Mesenchymal stem cell (in vitro differentiated cells and primary cell): Measurements from ENCODE around the gene BRWD1.
"Not testable (repeated sequence)": the region's sequence is repeated elsewhere in the genome, so short reads cannot be mapped to it uniquely, and the experiment has no call there.

Experiments used
- DNase-seq: peaks from one replicate; pipeline ENCODE4 v3.0.0-alpha.2; 2013
- H2AFZ ChIP-seq: one replicate; pipeline ENCODE4 v1.6.1; 2013; ENCODE audit warnings: low read depth, mild to moderate bottlenecking, control low read depth, inconsistent platforms, low read length, moderate library complexity
- H2AK5ac ChIP-seq: 2 replicates; pipeline ENCODE4 v1.6.1; 2013; ENCODE audit warnings: low read length, moderate library complexity, mild to moderate bottlenecking, inconsistent platforms; ENCODE audit not compliant: severe bottlenecking
- H2BK120ac ChIP-seq: one replicate; pipeline ENCODE4 v1.6.1; 2013; ENCODE audit warnings: low read depth, mild to moderate bottlenecking, inconsistent platforms, low read length, moderate library complexity
- H2BK12ac ChIP-seq, 2 experiments: one replicate each; pipeline ENCODE4 v1.6.1; 2013; ENCODE audit warnings: inconsistent platforms in 2 of 2, low read length in 2 of 2, mild to moderate bottlenecking in 2 of 2, moderate library complexity in 2 of 2, control low read depth in 1 of 2
- H2BK15ac ChIP-seq: one replicate; pipeline ENCODE4 v1.6.1; 2013; ENCODE audit warnings: mild to moderate bottlenecking, low read depth, inconsistent platforms; ENCODE audit not compliant: poor library complexity, severe bottlenecking
- H2BK5ac ChIP-seq: 2 replicates; pipeline ENCODE4 v1.6.1; 2013; ENCODE audit warnings: low read depth, mild to moderate bottlenecking, low read length, control low read depth, inconsistent platforms; ENCODE audit not compliant: poor library complexity, severe bottlenecking
- H3K14ac ChIP-seq, 2 experiments: one replicate each; pipeline ENCODE4 v1.6.1; 2013; ENCODE audit warnings: inconsistent platforms in 2 of 2, low read length in 2 of 2, control low read depth in 1 of 2, mild to moderate bottlenecking in 1 of 2, moderate library complexity in 1 of 2
- H3K18ac ChIP-seq, 2 experiments: one replicate each; pipeline ENCODE4 v1.6.1; 2013; ENCODE audit warnings: inconsistent platforms in 2 of 2, low read length in 2 of 2, control low read depth in 1 of 2, low read depth in 1 of 2, mild to moderate bottlenecking in 1 of 2
- H3K23ac ChIP-seq, 2 experiments: one replicate each; pipeline ENCODE4 v1.6.1; 2013; ENCODE audit warnings: inconsistent platforms in 2 of 2, low read length in 2 of 2, mild to moderate bottlenecking in 2 of 2, moderate library complexity in 2 of 2, control low read depth in 1 of 2
- H3K27ac ChIP-seq: 2 replicates; pipeline ENCODE4 v1.5.1; 2013; ENCODE audit warnings: mild to moderate bottlenecking, moderate library complexity, low read length, control low read depth, inconsistent platforms; ENCODE audit not compliant: poor library complexity, severe bottlenecking
- H3K27me3 ChIP-seq, 2 experiments: 2 replicates each; pipeline versions ENCODE4 v1.6.1 to v1.7.0; 2013; ENCODE audit warnings: low read length in 2 of 2, mild to moderate bottlenecking in 2 of 2, moderate library complexity in 2 of 2, control low read depth in 1 of 2, inconsistent platforms in 1 of 2; ENCODE audit not compliant: control insufficient read depth in 1 of 2, insufficient read depth in 1 of 2
- H3K36me3 ChIP-seq, 2 experiments: 2 replicates each; pipeline versions ENCODE4 v1.6.1 to v1.7.0; 2013; ENCODE audit warnings: low read length in 2 of 2, control low read depth in 1 of 2, inconsistent platforms in 1 of 2, low read depth in 1 of 2, mild to moderate bottlenecking in 1 of 2; ENCODE audit not compliant: insufficient read depth in 2 of 2, control insufficient read depth in 1 of 2
- H3K4ac ChIP-seq, 2 experiments: one replicate each; pipeline ENCODE4 v1.6.1; 2013; ENCODE audit warnings: inconsistent platforms in 2 of 2, low read length in 2 of 2, mild to moderate bottlenecking in 2 of 2, moderate library complexity in 2 of 2, control low read depth in 1 of 2, low read depth in 1 of 2
- H3K4me1 ChIP-seq: 2 replicates; pipeline ENCODE4 v1.6.1; 2013; ENCODE audit warnings: low read depth, low read length, control low read depth; ENCODE audit not compliant: control insufficient read depth, insufficient read depth
- H3K4me2 ChIP-seq: 2 replicates; pipeline ENCODE4 v1.6.1; 2013; ENCODE audit warnings: low read length, mild to moderate bottlenecking, inconsistent platforms; ENCODE audit not compliant: poor library complexity, severe bottlenecking
- H3K4me3 ChIP-seq, 2 experiments: 2 replicates each; pipeline versions ENCODE4 v1.5.1 to v1.7.0; 2013; ENCODE audit warnings: low read length in 2 of 2, mild to moderate bottlenecking in 2 of 2, control low read depth in 1 of 2, low read depth in 1 of 2; ENCODE audit not compliant: insufficient read depth in 1 of 2
- H3K79me1 ChIP-seq: replicated peaks from 2 replicates; pipeline ENCODE4 v1.6.1; 2013; ENCODE audit warnings: mild to moderate bottlenecking, control low read depth, low read length, inconsistent platforms; ENCODE audit not compliant: poor library complexity, severe bottlenecking
- H3K9ac ChIP-seq: 2 replicates; pipeline ENCODE4 v1.7.0; 2013; ENCODE audit warnings: mild to moderate bottlenecking, low read length, moderate library complexity
- H3K9me3 ChIP-seq: 2 replicates; pipeline ENCODE4 v1.7.0; 2013; ENCODE audit warnings: mild to moderate bottlenecking, low read length; ENCODE audit not compliant: control insufficient read depth
- H4K8ac ChIP-seq: one replicate; pipeline ENCODE4 v1.6.1; 2013; ENCODE audit warnings: inconsistent platforms, mild to moderate bottlenecking, low read length, moderate library complexity
- H4K91ac ChIP-seq: one replicate; pipeline ENCODE4 v1.6.1; 2013; ENCODE audit warnings: mild to moderate bottlenecking, low read length, inconsistent platforms
- WGBS: methylation state at CpG from one replicate; pipeline ENCODE4 v1.1.7; 2013; ENCODE audit warnings: mixed read lengths; 5-methylcytosine and 5-hydroxymethylcytosine counted together

BRWD1 gene

DNA sequence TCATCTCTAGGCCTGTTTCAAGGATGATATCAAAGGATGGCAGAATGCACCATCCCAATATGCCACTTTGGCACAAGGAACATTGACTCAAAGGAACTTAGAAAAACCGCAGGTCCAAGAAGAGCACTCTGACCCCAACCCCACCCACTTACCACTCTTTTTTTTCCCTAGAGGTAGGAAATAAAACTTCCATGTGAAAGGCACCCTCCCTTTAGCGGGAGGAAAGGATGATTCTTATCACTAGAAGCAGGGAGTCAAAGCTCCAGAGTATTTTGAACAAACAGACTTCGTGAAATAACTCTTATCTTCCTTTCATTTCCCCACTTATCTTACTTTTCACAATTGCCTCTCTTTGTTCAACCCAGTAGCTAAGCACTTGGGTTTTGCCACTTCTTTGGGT is 152.4 kb downstream of the BRWD1 start:
- no peak overlapping the region for H4K91ac ChIP-seq
- H2AK5ac ChIP-seq, result no peak overlapping the region
- 49% methylated on average over 3 of the region's 3 CpGs for whole genome bisulfite sequencing
- no peak overlapping the region for H2BK5ac ChIP-seq
- no peak overlapping the region for H2AFZ ChIP-seq
- peaks cover 2% of the 10 kb centered on the region for H3K4me1 ChIP-seq
- no peak overlapping the region for H2BK12ac ChIP-seq
- H2BK120ac ChIP-seq, result no peak overlapping the region
- H2BK15ac ChIP-seq, result no peak overlapping the region
- H3K4me2 ChIP-seq, result no peak overlapping the region
- peaks cover 27% of the 10 kb centered on the region for H3K9me3 ChIP-seq
- no peak overlapping the region for H3K4me3 ChIP-seq
- no peaks in the 10 kb centered on the region for H3K79me1 ChIP-seq
- no peak overlapping the region for H3K9ac ChIP-seq
- H3K27me3 ChIP-seq, result no peaks in the 10 kb centered on the region
- no peak overlapping the region for H3K4ac ChIP-seq
- H3K14ac ChIP-seq, result no peak overlapping the region
- no peak overlapping the region for H4K8ac ChIP-seq
- no peak overlapping the region for H3K18ac ChIP-seq
- no peak overlapping the region for H3K23ac ChIP-seq
- H3K36me3 ChIP-seq, result no peaks in the 10 kb centered on the region
- no peak for DNase-seq
- no peak overlapping the region for H3K27ac ChIP-seq

DNA sequence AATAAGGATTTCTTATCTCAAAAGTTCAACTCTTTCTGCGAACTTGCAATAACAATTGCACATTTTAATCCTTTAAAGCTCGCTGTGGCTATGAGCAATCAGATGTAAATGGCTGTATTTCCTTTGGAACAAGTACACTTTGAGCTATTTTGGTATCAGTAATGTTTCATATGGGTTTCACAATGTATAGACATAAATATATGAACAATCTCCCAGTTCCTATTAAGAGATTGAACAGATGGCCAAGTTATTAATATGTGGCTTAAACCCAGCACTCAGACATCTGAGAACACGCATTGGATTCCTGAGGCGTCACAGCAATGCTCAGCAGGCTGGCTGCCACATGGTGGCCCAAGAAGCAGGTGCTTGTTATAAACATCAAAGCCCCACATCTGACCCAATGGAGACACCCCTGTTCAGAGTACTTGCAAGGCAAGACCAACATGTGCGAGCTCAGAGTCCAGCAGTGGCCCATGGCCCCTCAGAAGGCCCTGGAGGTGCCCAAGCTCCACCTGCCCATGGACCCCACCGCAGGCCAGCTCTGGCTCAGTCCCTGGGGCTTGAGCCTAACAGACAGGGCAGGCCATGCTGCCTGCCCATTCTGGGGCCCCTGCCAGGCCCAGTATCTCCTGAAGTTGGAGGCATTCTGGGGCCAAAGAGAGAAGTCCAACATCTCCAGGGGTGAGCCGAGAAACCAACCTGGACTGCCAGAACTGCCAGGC is 153.9 kb downstream of the BRWD1 start:
- Histone ChIP-seq H3K23ac (no peak overlapping the region), H3K14ac (no peak overlapping the region), H3K4me2 (no peak overlapping the region), H3K9ac (no peak overlapping the region), H3K4me1 (peaks cover 7% of the 10 kb centered on the region), H2BK5ac (no peak overlapping the region), H2AFZ (no peak overlapping the region), H2BK12ac (no peak overlapping the region), H2BK15ac (no peak overlapping the region), H3K79me1 (no peaks in the 10 kb centered on the region), H2BK120ac (no peak overlapping the region), H3K4me3 (no peak overlapping the region), H3K9me3 (peaks cover 18% of the 10 kb centered on the region), H3K4ac (no peak overlapping the region), H3K18ac (no peak overlapping the region), H4K8ac (no peak overlapping the region), H4K91ac (no peak overlapping the region), H3K27me3 (peaks cover 0 to 1% of the 10 kb centered on the region in 2 experiments), H3K36me3 (no peaks in the 10 kb centered on the region), H3K27ac (no peak overlapping the region), H2AK5ac (no peak overlapping the region)
- 92% methylated on average over 5 of the region's 7 CpGs for WGBS
- DNase-seq, result peak; percentile 64

DNA sequence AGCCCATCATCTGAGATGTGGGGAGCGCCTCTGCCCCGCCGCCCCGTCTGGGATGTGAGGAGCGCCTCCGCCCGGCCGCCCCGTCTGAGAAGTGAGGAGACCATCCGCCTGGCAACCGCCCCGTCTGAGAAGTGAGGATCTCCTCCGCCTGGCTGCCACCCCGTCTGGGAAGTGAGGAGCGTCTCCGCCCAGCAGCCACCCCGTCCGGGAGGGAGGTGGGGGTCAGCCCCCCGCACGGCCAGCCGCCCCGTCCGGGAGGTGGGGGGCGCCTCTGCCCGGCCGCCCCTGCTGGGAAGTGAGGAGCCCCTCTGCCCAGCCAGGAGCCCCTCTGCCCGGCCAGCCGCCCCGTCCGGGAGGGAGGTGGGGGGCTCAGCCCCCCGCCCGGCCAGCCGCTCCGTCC is 156.2 kb downstream of the BRWD1 start:
- not testable (repeated sequence) for H2AFZ ChIP-seq, DNase-seq, H3K4me2 ChIP-seq, H3K27ac ChIP-seq, H2AK5ac ChIP-seq, H4K91ac ChIP-seq, H3K18ac ChIP-seq, H2BK5ac ChIP-seq, H2BK120ac ChIP-seq, H4K8ac ChIP-seq, H3K23ac ChIP-seq, H3K4me1 ChIP-seq, H2BK15ac ChIP-seq, H3K4ac ChIP-seq, H3K27me3 ChIP-seq, H3K79me1 ChIP-seq, H3K9ac ChIP-seq, H3K14ac ChIP-seq, H2BK12ac ChIP-seq, H3K4me3 ChIP-seq, H3K9me3 ChIP-seq, H3K36me3 ChIP-seq
- WGBS, result 96% methylated on average over 22 of the region's 34 CpGs

DNA sequence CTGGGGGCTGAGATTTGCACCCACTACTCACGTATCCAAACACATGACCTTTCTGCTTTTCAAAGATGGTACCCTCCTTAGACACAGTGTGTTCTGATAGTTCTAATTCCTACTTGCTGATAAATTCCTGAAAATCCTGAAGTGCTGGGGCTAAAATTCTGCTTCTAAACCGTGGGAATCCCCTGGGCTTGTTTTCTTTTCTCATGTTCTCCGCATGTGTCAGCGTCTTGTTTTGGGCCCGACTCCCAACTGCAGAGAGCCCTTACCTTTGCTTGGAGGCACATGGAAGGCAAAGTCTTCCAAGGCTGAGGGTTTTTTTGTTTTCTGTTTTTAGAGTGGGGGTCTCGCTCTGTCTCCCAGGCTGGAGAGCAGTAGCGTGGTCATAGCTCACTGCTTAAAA is 157.4 kb downstream of the BRWD1 start:
- Histone ChIP-seq H2BK12ac (no peak overlapping the region), H3K18ac (no peak overlapping the region), H4K8ac (no peak overlapping the region), H3K4me1 (peaks cover 7% of the 10 kb centered on the region), H2AK5ac (no peak overlapping the region), H3K9ac (no peak overlapping the region), H4K91ac (no peak overlapping the region), H3K14ac (no peak overlapping the region), H3K27ac (peak overlapping the region; percentile 14), H3K79me1 (no peaks in the 10 kb centered on the region), H2BK120ac (no peak overlapping the region), H3K36me3 (no peaks in the 10 kb centered on the region), H2AFZ (no peak overlapping the region), H3K9me3 (no peaks in the 10 kb centered on the region), H2BK5ac (no peak overlapping the region), H3K27me3 (peaks cover 0 to 8% of the 10 kb centered on the region in 2 experiments), H3K4ac (no peak overlapping the region), H3K23ac (no peak overlapping the region), H2BK15ac (no peak overlapping the region), H3K4me2 (no peak overlapping the region), H3K4me3 (no peak overlapping the region)
- WGBS, result 81% methylated on average over 7 of the region's 7 CpGs
- DNase-seq, result no peak
